OCI-LY1 (cell line): ENCODE measurements around the gene ASS1.

Experiments
- H2AFZ ChIP-seq: fragments of 200-600 bp; sonication (generic), shearing (Covaris generic); 2 replicates; pipeline ENCODE4 v1.6.0; 2014; ENCODE audit warnings: antibody characterized with exemption, mild to moderate bottlenecking, low read length
- H3F3A ChIP-seq: fragments of 200-600 bp; sonication (generic), shearing (Covaris generic); 2 replicates; pipeline ENCODE4 v1.6.0; 2014; ENCODE audit warnings: mild to moderate bottlenecking, antibody characterized with exemption, low read length, moderate library complexity; ENCODE audit not compliant: insufficient read depth
- H3K27ac ChIP-seq: fragments of 200-600 bp; sonication (generic); 2 replicates; pipeline ENCODE4 v1.5.1; 2014; ENCODE audit warnings: low read length, mixed run types, mild to moderate bottlenecking, low read depth; ENCODE audit not compliant: poor library complexity, severe bottlenecking
- H3K27me3 ChIP-seq: fragments of 200-600 bp; sonication (generic); 2 replicates; pipeline ENCODE4 v1.6.0; 2014; ENCODE audit warnings: antibody characterized with exemption, mild to moderate bottlenecking, low read length, moderate library complexity; ENCODE audit not compliant: insufficient read depth
- H3K36me3 ChIP-seq: fragments of 200-600 bp; sonication (generic); 2 replicates; pipeline ENCODE4 v1.6.1; 2014; ENCODE audit warnings: mild to moderate bottlenecking, antibody characterized with exemption, low read length, moderate library complexity, mixed read lengths; ENCODE audit not compliant: insufficient read depth
- H3K4me1 ChIP-seq: fragments of 200-600 bp; sonication (generic); 2 replicates; pipeline ENCODE4 v1.5.1; 2014; ENCODE audit warnings: mild to moderate bottlenecking, low read length, moderate library complexity; ENCODE audit not compliant: insufficient read depth, severe bottlenecking
- H3K4me2 ChIP-seq: fragments of 200-600 bp; sonication (generic), shearing (Covaris generic); 2 replicates; pipeline ENCODE4 v1.6.1; 2014; ENCODE audit warnings: low read length
- H3K4me3 ChIP-seq: fragments of 200-600 bp; sonication (generic); 2 replicates; pipeline ENCODE4 v1.5.1; 2014; ENCODE audit warnings: low read length, low read depth, mild to moderate bottlenecking, mixed read lengths; ENCODE audit not compliant: poor library complexity, severe bottlenecking
- H3K79me2 ChIP-seq: fragments of 200-600 bp; shearing (Covaris generic); 2 replicates; pipeline ENCODE4 v1.6.1; 2016; ENCODE audit warnings: mixed run types, low read length, mixed read lengths; ENCODE audit not compliant: insufficient read depth
- H3K9ac ChIP-seq: fragments of 200-600 bp; sonication (generic), shearing (Covaris generic); 2 replicates; pipeline ENCODE4 v1.6.1; 2014; ENCODE audit warnings: mild to moderate bottlenecking, low read length, mixed read lengths
- H3K9me2 ChIP-seq: fragments of 200-600 bp; sonication (generic), shearing (Covaris generic); 2 replicates; pipeline ENCODE4 v1.6.1; 2014; ENCODE audit warnings: low read depth, mild to moderate bottlenecking, low read length, mixed read lengths
- H3K9me3 ChIP-seq: fragments of 200-600 bp; shearing (Covaris generic); 2 replicates; pipeline ENCODE4 v1.6.1; 2014; ENCODE audit warnings: low read length, mixed read lengths
- H4K20me1 ChIP-seq: fragments of 200-600 bp; sonication (generic), shearing (Covaris generic); 2 replicates; pipeline ENCODE4 v1.6.0; 2016; ENCODE audit warnings: mild to moderate bottlenecking, low read length; ENCODE audit not compliant: insufficient read depth
- CTCF ChIP-seq: fragments of 200-600 bp; sonication (generic), shearing (Covaris generic); IDR thresholded peaks from 2 replicates; pipeline ENCODE4 v1.5.1; 2017; ENCODE audit warnings: mild to moderate bottlenecking, antibody characterized with exemption, low read length, moderate library complexity, mixed read lengths
- EZH2 ChIP-seq: fragments of 200-600 bp; sonication (generic), shearing (Covaris generic); IDR thresholded peaks from 2 replicates; pipeline ENCODE4 v1.8.0; 2017; ENCODE audit warnings: borderline replicate concordance, mixed run types, mild to moderate bottlenecking, antibody characterized with exemption, low read length, moderate library complexity, mixed read lengths

ASS1 gene

GRCh38 chr9:130448035-130448624 is 3.4 kb downstream of the ASS1 start:
- no peaks in the 10 kb centered on the region for H3F3A ChIP-seq
- no peaks in the 10 kb centered on the region for H3K4me1 ChIP-seq
- H3K9ac ChIP-seq: no peak overlapping the region
- H3K36me3 ChIP-seq: no peaks in the 10 kb centered on the region
- H3K9me3 ChIP-seq: no peaks in the 10 kb centered on the region
- H2AFZ ChIP-seq: no peak overlapping the region
- H3K4me2 ChIP-seq: no peak overlapping the region
- no peak overlapping the region for H3K27ac ChIP-seq
- no peak overlapping the region for H3K4me3 ChIP-seq
- no peaks in the 10 kb centered on the region for H3K9me2 ChIP-seq
- TF ChIP-seq EZH2 (no peak), CTCF (no peak)
- no peaks in the 10 kb centered on the region; the same call in 1 of the 2 replicates for H3K27me3 ChIP-seq
- H3K79me2 ChIP-seq: no peaks in the 10 kb centered on the region
- H4K20me1 ChIP-seq: no peaks in the 10 kb centered on the region

DNA sequence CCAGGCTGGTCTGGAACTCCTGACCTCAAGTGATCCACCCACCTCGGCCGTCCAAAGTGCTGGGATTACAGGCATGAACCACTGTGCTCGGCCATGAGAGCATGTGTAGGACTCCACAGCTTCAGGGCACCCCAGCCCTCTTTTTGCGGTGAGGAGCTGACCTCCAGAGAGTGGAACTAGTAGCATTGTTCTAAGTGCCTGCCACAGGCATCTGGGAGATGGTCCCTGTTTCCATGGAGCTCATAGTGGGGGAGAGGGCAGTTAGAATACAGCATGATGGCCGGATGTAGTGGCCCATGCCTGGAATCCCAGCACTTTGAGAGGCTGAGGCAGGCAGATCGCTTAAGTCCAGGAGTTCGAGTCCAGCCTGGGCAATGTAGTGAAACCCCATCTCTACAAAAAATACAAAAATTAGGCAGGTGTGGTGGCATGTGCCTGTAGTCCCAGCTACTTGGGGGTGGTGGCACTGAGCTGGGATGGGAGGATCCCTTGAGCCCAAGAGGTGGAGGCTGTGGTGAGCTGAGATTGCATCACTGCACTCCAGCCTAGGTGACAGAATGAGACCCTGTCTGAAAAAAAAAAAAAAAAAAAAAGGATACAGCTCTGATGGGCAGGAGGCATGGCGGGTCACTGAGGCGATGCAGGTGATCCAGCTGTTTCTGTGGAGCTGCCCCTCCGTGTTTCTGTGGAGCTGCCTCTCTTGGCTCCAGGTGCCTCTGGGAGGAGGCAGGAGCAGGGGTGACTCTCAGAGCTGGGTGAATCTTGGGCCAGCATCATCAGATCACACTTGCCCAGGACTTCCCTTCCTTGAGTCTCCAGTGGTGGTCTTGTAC is 4.2 kb downstream of the ASS1 start:
- Histone ChIP-seq H3K27me3 (no peaks in the 10 kb centered on the region; the same call in 1 of the 2 replicates), H3F3A (no peaks in the 10 kb centered on the region), H3K9ac (no peak overlapping the region), H4K20me1 (no peaks in the 10 kb centered on the region), H2AFZ (no peak overlapping the region), H3K79me2 (no peaks in the 10 kb centered on the region), H3K36me3 (no peaks in the 10 kb centered on the region), H3K9me3 (no peaks in the 10 kb centered on the region), H3K9me2 (no peaks in the 10 kb centered on the region), H3K4me2 (no peak overlapping the region), H3K27ac (no peak overlapping the region), H3K4me3 (no peak overlapping the region), H3K4me1 (no peaks in the 10 kb centered on the region)
- no peak for TF ChIP-seq CTCF
- TF ChIP-seq EZH2: no peak

- no peaks in the 10 kb centered on the region for H3K4me1 ChIP-seq
- no peaks in the 10 kb centered on the region; the same call in 1 of the 2 replicates for H3K27me3 ChIP-seq
Observed at GRCh38 chr9:130450344-130451003, 5.7 kb downstream of the ASS1 start.

More at GRCh38 chr9:130450344-130451003, 5.7 kb downstream of the ASS1 start:
- no peaks in the 10 kb centered on the region for H3K36me3 ChIP-seq
- no peak overlapping the region for H3K4me2 ChIP-seq
- H3K9ac ChIP-seq: no peak overlapping the region
- no peaks in the 10 kb centered on the region for H4K20me1 ChIP-seq
- H3K9me3 ChIP-seq: no peaks in the 10 kb centered on the region
- no peaks in the 10 kb centered on the region for H3F3A ChIP-seq
- no peak overlapping the region for H3K27ac ChIP-seq
- H3K9me2 ChIP-seq: no peaks in the 10 kb centered on the region
- H3K79me2 ChIP-seq: no peaks in the 10 kb centered on the region
- no peak overlapping the region for H2AFZ ChIP-seq
- TF ChIP-seq EZH2 (no peak), CTCF (no peak)
- H3K4me3 ChIP-seq: no peak overlapping the region
